IMR-90 (cell line): ENCODE measurements around the gene CATSPERZ. TPM values are rescaled to one million over a fixed set of nuclear protein-coding genes. Genes with fewer than 3 reads are reported as not detected.
A peak's percentile ranks its signal among the peaks of the same experiment; 100 is the strongest.

Source experiments
- ATAC-seq: fragments of 200-7000 bp; cut with Tn5 transposase; 2 replicates; pipeline ENCODE4 v1.9.1; 2020; ENCODE audit warnings: low read depth, mild to moderate bottlenecking, moderate library complexity
- BruUV-seq: library from RNA; stranded (reverse); fragments of 400-500 nt; replicated peaks from 2 replicates; lab custom pipeline; 2021; lab: Mats Ljungman, UMichigan
- CTCF ChIA-PET: fragments of 300-600 bp; formaldehyde crosslinking; extraction: SDS; loops from one replicate; lab custom pipeline; 2021; ENCODE audit warnings: antibody characterized with exemption; lab: Yijun Ruan, JAX
- POLR2A ChIA-PET: fragments of 300-600 bp; sonication (Branson Sonifier 250); formaldehyde crosslinking; loops from one replicate; lab custom pipeline; 2022; ENCODE audit warnings: antibody characterized with exemption; ENCODE audit not compliant: unreplicated experiment; lab: Charles Lee
- DNase-seq: peaks from one replicate; pipeline ENCODE4 v3.0.0; 2013
- H2AFZ ChIP-seq: replicated peaks from 2 replicates; pipeline ENCODE3; 2013; ENCODE audit warnings: low read length, mild to moderate bottlenecking; ENCODE audit not compliant: poor library complexity
- H2AK5ac ChIP-seq: 2 replicates; pipeline ENCODE4 v1.6.1; 2013; ENCODE audit warnings: low read depth, low read length, inconsistent platforms
- H2AK9ac ChIP-seq: replicated peaks from 2 replicates; pipeline ENCODE3; 2013; ENCODE audit warnings: mild to moderate bottlenecking, low read depth, low read length, moderate library complexity; ENCODE audit not compliant: poor library complexity
- H2BK120ac ChIP-seq: 2 replicates; pipeline ENCODE4 v1.6.1; 2013; ENCODE audit warnings: low read depth, low read length, inconsistent platforms
- H2BK15ac ChIP-seq: 3 replicates; pipeline ENCODE4 v1.6.1; 2013; ENCODE audit warnings: low read depth, low read length, inconsistent platforms
- H2BK20ac ChIP-seq: 2 replicates; pipeline ENCODE4 v1.6.1; 2013; ENCODE audit warnings: low read depth, mild to moderate bottlenecking, inconsistent platforms, low read length, moderate library complexity
- H2BK5ac ChIP-seq: 2 replicates; pipeline ENCODE4 v1.6.1; 2013; ENCODE audit warnings: mild to moderate bottlenecking, low read depth, low read length, inconsistent platforms; ENCODE audit not compliant: poor library complexity, severe bottlenecking
- H3K14ac ChIP-seq: replicated peaks from 2 replicates; pipeline ENCODE4 v1.6.1; 2013; ENCODE audit warnings: low read depth, low read length, inconsistent platforms
- H3K18ac ChIP-seq: 2 replicates; pipeline ENCODE4 v1.6.1; 2013; ENCODE audit warnings: low read depth, low read length, control low read depth
- H3K23ac ChIP-seq: 2 replicates; pipeline ENCODE4 v1.6.1; 2013; ENCODE audit warnings: low read depth, low read length, inconsistent platforms
- H3K27ac ChIP-seq: 2 replicates; pipeline ENCODE4 v1.5.1; 2013; ENCODE audit warnings: mild to moderate bottlenecking, control low read depth, low read length; ENCODE audit not compliant: insufficient read depth
- H3K27me3 ChIP-seq: 2 replicates; pipeline ENCODE4 v1.6.1; 2013; ENCODE audit warnings: low read length; ENCODE audit not compliant: control insufficient read depth, insufficient read depth
- H3K36me3 ChIP-seq: 2 replicates; pipeline ENCODE4 v1.6.1; 2013; ENCODE audit warnings: low read length, mixed read lengths; ENCODE audit not compliant: control insufficient read depth, insufficient read depth
- H3K4ac ChIP-seq: 2 replicates; pipeline ENCODE4 v1.6.1; 2013; ENCODE audit warnings: low read depth, low read length, inconsistent platforms
- H3K4me1 ChIP-seq: 2 replicates; pipeline ENCODE4 v1.6.1; 2013; ENCODE audit warnings: low read length, mixed read lengths; ENCODE audit not compliant: control insufficient read depth, insufficient read depth
- H3K4me2 ChIP-seq: 2 replicates; pipeline ENCODE4 v1.6.1; 2013; ENCODE audit warnings: low read depth, mild to moderate bottlenecking, control low read depth, low read length, moderate library complexity
- H3K4me3 ChIP-seq: 2 replicates; pipeline ENCODE4 v1.5.1; 2013; ENCODE audit warnings: low read depth, mild to moderate bottlenecking, control low read depth, low read length, moderate library complexity; ENCODE audit not compliant: insufficient read depth
- H3K56ac ChIP-seq: 2 replicates; pipeline ENCODE4 v1.6.1; 2013; ENCODE audit warnings: low read length, inconsistent platforms; ENCODE audit not compliant: insufficient read depth; ENCODE audit errors: extremely low read depth
- H3K79me1 ChIP-seq, 2 experiments: 2 replicates each; pipeline ENCODE4 v1.6.1; 2013; ENCODE audit warnings: low read length in 2 of 2, inconsistent platforms in 1 of 2, low read depth in 1 of 2
- H3K9ac ChIP-seq: 2 replicates; pipeline ENCODE4 v1.6.1; 2013; ENCODE audit warnings: low read depth, low read length, control low read depth
- H3K9me1 ChIP-seq: 2 replicates; pipeline ENCODE4 v1.6.1; 2013; ENCODE audit warnings: low read length, inconsistent platforms; ENCODE audit not compliant: insufficient read depth
- H3K9me3 ChIP-seq: 2 replicates; pipeline ENCODE4 v1.6.1; 2013; ENCODE audit warnings: low read length; ENCODE audit not compliant: control insufficient read depth, insufficient read depth
- H4K20me1 ChIP-seq: 2 replicates; pipeline ENCODE4 v1.6.1; 2013; ENCODE audit warnings: low read length, inconsistent platforms; ENCODE audit not compliant: insufficient read depth
- H4K5ac ChIP-seq: 2 replicates; pipeline ENCODE4 v1.6.1; 2013; ENCODE audit warnings: mild to moderate bottlenecking, low read depth, low read length, control low read depth
- H4K8ac ChIP-seq, 2 experiments: 2 replicates each; pipeline ENCODE4 v1.6.1; 2013; ENCODE audit warnings: low read depth in 2 of 2, low read length in 2 of 2, control low read depth in 1 of 2, inconsistent platforms in 1 of 2
- H4K91ac ChIP-seq: 2 replicates; pipeline ENCODE4 v1.6.1; 2013; ENCODE audit warnings: low read depth, low read length, inconsistent platforms; ENCODE audit not compliant: insufficient read depth
- CHD1 ChIP-seq: IDR thresholded peaks from 2 replicates; pipeline ENCODE4 v1.6.1; 2012; ENCODE audit warnings: low read depth, low read length, improper control_type of control experiment
- CTCF ChIP-seq: conservative IDR thresholded peaks from 2 replicates; pipeline ENCODE4 v1.5.1; 2012; ENCODE audit warnings: mild to moderate bottlenecking, low read depth, low read length, improper control_type of control experiment
- MAFK ChIP-seq: IDR thresholded peaks from 2 replicates; pipeline ENCODE4 v1.6.1; 2012; ENCODE audit warnings: low read depth, low read length, improper control_type of control experiment
- NFE2L2 ChIP-seq: fragments of 150-350 bp; IDR thresholded peaks from 2 replicates; pipeline ENCODE4 v1.6.1; 2016; ENCODE audit warnings: low read depth, mild to moderate bottlenecking, low read length
- POLR2A ChIP-seq: IDR thresholded peaks from 2 replicates; pipeline ENCODE4 v1.6.1; 2012; ENCODE audit warnings: mild to moderate bottlenecking, low read depth, low read length
- RFX5 ChIP-seq: IDR thresholded peaks from 2 replicates; pipeline ENCODE4 v1.8.0; 2012; ENCODE audit warnings: low read depth, mild to moderate bottlenecking, low read length, moderate library complexity
- WGBS, 2 experiments: methylation state at CpG; one replicate each; pipeline versions ENCODE4 v1.1.5 to v1.1.7; 2013; ENCODE audit warnings: missing lambda C conversion rate in 2 of 2; ENCODE audit not compliant: insufficient read length in 1 of 2; ENCODE audit errors: extremely low coverage in 2 of 2; 5-methylcytosine and 5-hydroxymethylcytosine counted together
- dilution Hi-C: fragments of 300-500 bp; cut with HindIII; formaldehyde crosslinking; loops from one replicate; pipeline ENCODE4 v1.14.3; 2018; ENCODE audit warnings: low sequenced_read_pairs; ENCODE audit not compliant: unreplicated experiment
- in situ Hi-C: fragments of 300-500 bp; cut with MboI; formaldehyde crosslinking; loops from 3 replicates; pipeline ENCODE4 v1.14.3; 2019; ENCODE audit warnings: low sequenced_read_pairs, inconsistent platforms, mixed read lengths
- intact Hi-C: fragments of 100-400 bp; cut with micrococcal nuclease; formaldehyde crosslinking; loops from 2 replicates; pipeline ENCODE4 v1.10.0; 2022
- polyA plus RNA-seq, 3 experiments: library from polyadenylated mRNA; depleted of rRNA; stranded (reverse); fragments of >200 nt; gene quantifications; 2 replicates each; pipeline ENCODE4 v1.2.3, GENCODE V29; 2012; ENCODE audit warnings: low replicate concordance in 1 of 3
- total RNA-seq: library from RNA; depleted of rRNA; stranded (reverse); fragments of >200 nt; gene quantifications from 2 replicates; pipeline ENCODE4 v1.2.3, GENCODE V29; 2012
- TF ChIP-seq, protein P1 (sequence below): fragments of 150-350 bp; IDR thresholded peaks from 2 replicates; pipeline ENCODE4 v1.6.1; 2017; ENCODE audit warnings: mild to moderate bottlenecking, antibody characterized with exemption, low read length, low read depth

The CATSPERZ gene
- total and polyA plus RNA-seq, 2 of the 4 experiments (the other 2 are of a cell fraction) = not detected

GRCh38 chr11:64305691-64306562 lies 5.8 kb downstream of the CATSPERZ start (continued):
- TF ChIP-seq CTCF = peak; percentile 37; the same call in 1 of the 2 replicates

- Histone ChIP-seq H3K18ac (no peak overlapping the region), H3K56ac (no peak overlapping the region; the same call in 1 of the 2 replicates), H3K23ac (peak overlapping the region; percentile 19; the same call in 1 of the 2 replicates), H2AFZ (peak overlapping the region; percentile 89), H3K14ac (peak overlapping the region; percentile 88), H3K4me3 (peak overlapping the region; percentile 58), H4K5ac (peak overlapping the region; percentile 1; the same call in 1 of the 2 replicates), H3K9me1 (no peaks in the 10 kb centered on the region), H3K79me1 (peaks cover 19 to 30% of the 10 kb centered on the region in 2 experiments), H3K9ac (peak overlapping the region; percentile 80), H2AK9ac (peak overlapping the region; percentile 83), H3K4me1 (peaks cover 9% of the 10 kb centered on the region; the same call in 1 of the 2 replicates), H2BK5ac (peak overlapping the region; percentile 66), H3K4ac (peak overlapping the region; percentile 54), H2BK15ac (no peak overlapping the region), H2BK20ac (no peak overlapping the region), H4K91ac (no peak overlapping the region; the same call in 1 of the 2 replicates), H4K8ac (peak overlapping the region; percentile 15 to 47; a peak in 3 of 4 replicates), H3K27ac (peak overlapping the region; percentile 86; the same call in 1 of the 2 replicates), H3K9me3 (no peaks in the 10 kb centered on the region), H2AK5ac (peak overlapping the region; percentile 83; the same call in 1 of the 2 replicates), H3K27me3 (no peaks in the 10 kb centered on the region), H3K4me2 (peak overlapping the region; percentile 90), H4K20me1 (peaks cover 7% of the 10 kb centered on the region), H2BK120ac (no peak overlapping the region; the same call in 1 of the 2 replicates), H3K36me3 (no peaks in the 10 kb centered on the region)
- dilution Hi-C loops (no loop called here), in situ Hi-C loops (no loop called here), intact Hi-C loops (loop anchor here (1.0 to 10.0 kb wide), 2 partner anchors 49 to 302 kb away; no protein-coding TSS in a partner anchor)
- WGBS, 2 experiments = 23% methylated on average over 8 of the region's 9 CpGs; no CpG with 5 or more reads in 1 of the 2 experiments
- ATAC-seq = no peak
- no TSS peak for BruUV-seq
- TF ChIP-seq NFE2L2 = no peak
- TF ChIP-seq MAFK = no peak
- TF ChIP-seq POLR2A = no peak
- TF ChIP-seq, protein P1, sequence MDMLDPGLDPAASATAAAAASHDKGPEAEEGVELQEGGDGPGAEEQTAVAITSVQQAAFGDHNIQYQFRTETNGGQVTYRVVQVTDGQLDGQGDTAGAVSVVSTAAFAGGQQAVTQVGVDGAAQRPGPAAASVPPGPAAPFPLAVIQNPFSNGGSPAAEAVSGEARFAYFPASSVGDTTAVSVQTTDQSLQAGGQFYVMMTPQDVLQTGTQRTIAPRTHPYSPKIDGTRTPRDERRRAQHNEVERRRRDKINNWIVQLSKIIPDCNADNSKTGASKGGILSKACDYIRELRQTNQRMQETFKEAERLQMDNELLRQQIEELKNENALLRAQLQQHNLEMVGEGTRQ = no peak
- no peak for TF ChIP-seq CHD1
- TF ChIP-seq RFX5 = no peak
- ChIA-PET POLR2A (no interaction called here), CTCF (no interaction called here)
- DNase-seq = no peak
These were observed 6.4 kb downstream of the CATSPERZ start for GRCh38 chr11:64306563-64306875.
